Limb (tissue), 2 donors: ENCODE data around the gene PTCSC3.

Source experiments
- DNase-seq, 2 donors: peaks; one replicate each; pipeline ENCODE4 v3.0.0-alpha.2; 2016; ENCODE audit errors: extremely low spot score in 2 of 2

PTCSC3 gene

GRCh38 chr14:36086629-36087395, 89.7 kb downstream of the PTCSC3 start:
- no peak for DNase-seq

- DNase-seq = no peak
These were observed 90.7 kb downstream of the PTCSC3 start for GRCh38 chr14:36085861-36086260.
